ENCODE results near the gene KIN.
"Not testable (repeated sequence)": the region's sequence is repeated elsewhere in the genome, so short reads cannot be mapped to it uniquely, and the experiment has no call there.

The KIN gene

GRCh38 chr10:7813481-7813880, 25.7 kb upstream of the KIN start:
- Histone ChIP-seq H3K9me3 (ENCODE audit: insufficient read depth, low read length) (no peaks in the 10 kb centered on the region), H3K4me1 (ENCODE audit: low read length) (peaks cover 10% of the 10 kb centered on the region; the same call in 1 of the 2 replicates), H3K9ac (ENCODE audit: low read length) (no peak overlapping the region), H3K27me3 (ENCODE audit: low read depth, low read length) (no peaks in the 10 kb centered on the region), H3K36me3 (replicated peaks; ENCODE audit: low read depth, low read length) (no peaks in the 10 kb centered on the region), H3K4me2 (ENCODE audit: low read length) (no peak overlapping the region), H3K27ac (ENCODE audit: low read length) (no peak overlapping the region), H3K79me2 (ENCODE audit: low read length) (peaks cover 2% of the 10 kb centered on the region), H2AFZ (ENCODE audit: low read depth, low read length) (no peak overlapping the region), H3K4me3 (ENCODE audit: low read length) (no peak overlapping the region), H4K20me1 (ENCODE audit: insufficient read depth, low read length) (no peaks in the 10 kb centered on the region)
- TF ChIP-seq CTCF (IDR thresholded peaks at IDR 0.05; ENCODE audit: low read depth, low read length) (no peak), EZH2phosphoT487 (IDR thresholded peaks at IDR 0.05; ENCODE audit: low read depth) (no peak)

GRCh38 chr10:7811743-7812142, 23.9 kb upstream of the KIN start:
- not testable (repeated sequence) for H3K36me3 ChIP-seq (replicated peaks; ENCODE audit: low read depth, low read length); H2AFZ ChIP-seq (ENCODE audit: low read depth, low read length); H3K4me1 ChIP-seq (ENCODE audit: low read length); H3K79me2 ChIP-seq (ENCODE audit: low read length); H3K9ac ChIP-seq (ENCODE audit: low read length); H4K20me1 ChIP-seq (ENCODE audit: insufficient read depth, low read length); H3K27me3 ChIP-seq (ENCODE audit: low read depth, low read length); H3K9me3 ChIP-seq (ENCODE audit: insufficient read depth, low read length); H3K4me3 ChIP-seq (ENCODE audit: low read length); H3K4me2 ChIP-seq (ENCODE audit: low read length); H3K27ac ChIP-seq (ENCODE audit: low read length)

- H2AFZ ChIP-seq (ENCODE audit: low read depth, low read length), result no peak overlapping the region
- H3K27ac ChIP-seq (ENCODE audit: low read length), result no peak overlapping the region
These were observed 23.2 kb upstream of the KIN start for GRCh38 chr10:7811000-7811399.

GRCh38 chr10:7810443-7810842, 22.6 kb upstream of the KIN start:
- H3K9ac ChIP-seq (ENCODE audit: low read length), result no peak overlapping the region
- no peak for TF ChIP-seq EZH2phosphoT487 (IDR thresholded peaks at IDR 0.05; ENCODE audit: low read depth)
- no peak for TF ChIP-seq CTCF (IDR thresholded peaks at IDR 0.05; ENCODE audit: low read depth, low read length)
- no peaks in the 10 kb centered on the region for H3K9me3 ChIP-seq (ENCODE audit: insufficient read depth, low read length)
- H3K27ac ChIP-seq (ENCODE audit: low read length), result no peak overlapping the region
- peaks cover 5% of the 10 kb centered on the region for H3K36me3 ChIP-seq (replicated peaks; ENCODE audit: low read depth, low read length)
- H3K4me2 ChIP-seq (ENCODE audit: low read length), result no peak overlapping the region
- peaks cover 10% of the 10 kb centered on the region; the same call in 1 of the 2 replicates for H3K4me1 ChIP-seq (ENCODE audit: low read length)
- no peak overlapping the region for H2AFZ ChIP-seq (ENCODE audit: low read depth, low read length)
- no peak overlapping the region for H3K4me3 ChIP-seq (ENCODE audit: low read length)
- no peaks in the 10 kb centered on the region for H4K20me1 ChIP-seq (ENCODE audit: insufficient read depth, low read length)
- H3K27me3 ChIP-seq (ENCODE audit: low read depth, low read length), result no peaks in the 10 kb centered on the region
- H3K79me2 ChIP-seq (ENCODE audit: low read length), result no peaks in the 10 kb centered on the region

More at GRCh38 chr10:7811000-7811399, 23.2 kb upstream of the KIN start:
- Histone ChIP-seq H3K9me3 (ENCODE audit: insufficient read depth, low read length) (no peaks in the 10 kb centered on the region), H3K36me3 (replicated peaks; ENCODE audit: low read depth, low read length) (peaks cover 5% of the 10 kb centered on the region), H3K9ac (ENCODE audit: low read length) (no peak overlapping the region), H3K27me3 (ENCODE audit: low read depth, low read length) (no peaks in the 10 kb centered on the region), H3K79me2 (ENCODE audit: low read length) (no peaks in the 10 kb centered on the region), H3K4me1 (ENCODE audit: low read length) (peaks cover 10% of the 10 kb centered on the region; the same call in 1 of the 2 replicates), H4K20me1 (ENCODE audit: insufficient read depth, low read length) (no peaks in the 10 kb centered on the region), H3K4me3 (ENCODE audit: low read length) (no peak overlapping the region), H3K4me2 (ENCODE audit: low read length) (no peak overlapping the region)
- TF ChIP-seq EZH2phosphoT487 (IDR thresholded peaks at IDR 0.05; ENCODE audit: low read depth) (no peak), CTCF (IDR thresholded peaks at IDR 0.05; ENCODE audit: low read depth, low read length) (no peak)
